HG03460 (cell line): ENCODE results near the gene KIF5C.

Experiments
- ATAC-seq: cut with Tn5 transposase; IDR thresholded peaks from one replicate; pipeline ENCODE4 v1.9.1; 2021; ENCODE audit not compliant: unreplicated experiment

The KIF5C gene

DNA sequence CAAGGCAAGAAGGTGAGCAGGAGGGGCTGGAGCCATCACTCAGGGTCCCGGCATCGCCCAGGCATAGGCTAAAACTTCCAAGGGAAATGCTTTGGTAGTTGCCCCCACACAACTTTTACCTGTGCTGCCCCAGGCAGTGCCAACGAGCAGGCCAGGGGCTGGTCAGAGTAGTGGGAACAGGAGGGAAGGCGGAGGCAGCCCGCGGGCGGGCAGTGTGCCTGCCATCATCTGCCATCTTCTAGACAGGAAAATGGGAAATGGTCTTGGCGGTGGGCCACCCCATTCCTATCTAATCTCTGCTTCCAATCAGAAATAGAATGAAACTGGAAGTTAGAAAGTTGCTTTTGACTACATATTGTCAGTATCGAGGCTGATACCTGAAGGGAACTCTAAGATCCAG lies 137.5 kb downstream of the KIF5C start:
- no peak for ATAC-seq

DNA sequence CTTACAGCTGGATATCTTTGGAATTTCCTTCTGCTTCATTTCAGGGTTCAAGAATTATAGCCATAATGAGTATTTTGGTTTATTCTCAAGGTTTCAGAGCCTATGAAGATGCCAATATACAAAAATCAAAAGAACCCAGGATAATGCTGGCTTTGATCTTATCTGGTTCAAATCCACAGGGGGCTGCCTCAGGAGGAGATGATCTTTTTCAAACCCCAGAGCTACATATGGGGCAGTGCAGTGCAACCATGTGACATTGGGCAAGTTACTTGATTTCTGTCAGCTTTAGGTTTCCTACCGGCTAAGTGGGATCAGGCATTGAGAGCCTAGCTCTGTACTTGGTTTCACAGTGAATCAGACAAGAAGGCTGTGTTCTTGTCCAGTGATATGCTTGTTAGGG lies 140.5 kb downstream of the KIF5C start:
- no peak for ATAC-seq

DNA sequence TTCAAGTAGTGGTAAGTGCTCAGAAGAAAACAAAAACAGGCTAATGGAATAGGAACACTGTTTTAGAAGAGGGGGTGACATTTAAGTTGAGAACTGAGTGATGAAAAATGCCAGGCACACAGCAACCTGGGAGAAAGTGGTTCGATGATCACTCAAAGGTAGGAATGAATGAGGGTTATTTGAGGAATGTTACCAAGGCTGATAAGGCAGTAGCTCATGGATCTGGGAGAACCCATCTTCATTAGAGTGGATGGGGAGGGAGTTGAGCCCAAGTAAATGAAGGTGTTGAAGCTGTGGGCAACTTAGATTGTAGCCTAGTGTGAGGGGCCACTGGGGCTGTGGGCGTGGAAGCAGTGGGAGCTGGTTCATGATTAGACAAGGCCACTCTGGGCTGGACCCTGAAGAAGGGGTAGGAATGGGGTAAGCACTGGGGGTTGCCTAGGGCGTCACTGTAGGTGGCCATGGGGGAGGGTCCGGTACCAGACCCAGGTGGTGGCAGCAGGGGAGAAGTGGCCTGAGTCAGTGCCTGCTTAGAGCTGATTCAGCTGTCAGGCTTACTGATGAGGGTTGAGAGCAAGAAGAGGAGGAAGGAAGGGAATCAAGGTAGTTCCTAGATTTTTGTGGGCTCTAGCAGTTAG lies 141.0 kb downstream of the KIF5C start:
- no peak for ATAC-seq

DNA sequence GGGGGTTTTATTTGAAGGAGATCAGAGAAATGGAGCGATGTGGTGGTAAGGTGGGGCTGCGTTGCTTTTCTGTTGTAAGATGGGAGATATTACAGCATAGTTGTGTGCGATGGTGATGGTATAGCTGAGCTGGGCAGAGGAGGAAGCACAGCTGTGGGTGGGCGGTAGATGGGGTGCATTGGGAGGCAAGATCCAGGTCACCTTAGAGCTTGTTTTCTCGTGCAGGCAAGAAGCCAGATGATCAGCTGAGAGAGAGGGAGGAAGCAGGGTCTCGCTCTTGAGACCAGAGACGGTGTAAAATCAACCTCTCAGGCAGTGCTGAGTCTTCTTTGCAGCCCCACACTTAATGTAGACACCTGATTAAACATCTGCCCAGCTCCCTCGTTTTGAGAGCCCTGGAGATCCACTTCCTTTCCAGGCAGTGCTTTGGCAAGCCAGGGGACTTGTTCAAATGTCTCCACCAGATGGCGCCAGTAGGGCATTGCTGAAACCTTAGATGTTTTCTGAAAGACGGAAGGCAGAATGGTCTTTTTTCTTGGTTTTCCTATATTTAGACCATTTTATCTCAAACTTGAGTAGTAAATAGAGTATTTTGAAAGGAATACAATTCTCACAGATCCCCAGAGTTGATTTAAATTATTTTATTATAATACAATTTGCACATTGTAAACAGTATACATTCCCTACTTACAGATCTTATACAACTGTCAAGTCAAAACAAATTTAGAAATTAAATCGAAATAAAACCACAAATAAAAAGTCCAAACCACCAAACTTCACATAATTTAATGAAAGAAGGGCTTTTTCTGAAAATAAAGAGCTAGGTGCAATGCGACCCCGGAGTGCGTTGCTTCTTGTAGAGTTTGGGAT lies 142.3 kb downstream of the KIF5C start:
- no peak for ATAC-seq

DNA sequence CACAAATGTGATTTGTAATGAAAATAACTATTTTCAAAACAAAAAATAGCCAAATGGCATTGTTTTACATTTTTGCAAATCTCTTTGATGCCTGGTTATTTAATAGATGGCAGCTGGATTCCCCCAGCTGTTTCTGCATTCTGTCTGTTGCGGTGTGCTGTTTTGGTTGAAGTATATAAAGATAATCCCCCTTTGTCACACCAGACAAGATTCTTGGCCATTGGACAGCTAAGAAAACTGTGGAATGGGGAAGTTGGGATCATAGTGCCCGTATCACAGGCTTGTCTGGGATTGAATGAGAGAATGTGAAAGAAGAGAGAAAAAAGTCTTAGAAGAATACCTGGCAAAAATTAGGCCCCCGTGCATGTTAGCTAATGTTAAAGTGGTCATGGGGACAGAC lies 144.0 kb downstream of the KIF5C start:
- no peak for ATAC-seq

DNA sequence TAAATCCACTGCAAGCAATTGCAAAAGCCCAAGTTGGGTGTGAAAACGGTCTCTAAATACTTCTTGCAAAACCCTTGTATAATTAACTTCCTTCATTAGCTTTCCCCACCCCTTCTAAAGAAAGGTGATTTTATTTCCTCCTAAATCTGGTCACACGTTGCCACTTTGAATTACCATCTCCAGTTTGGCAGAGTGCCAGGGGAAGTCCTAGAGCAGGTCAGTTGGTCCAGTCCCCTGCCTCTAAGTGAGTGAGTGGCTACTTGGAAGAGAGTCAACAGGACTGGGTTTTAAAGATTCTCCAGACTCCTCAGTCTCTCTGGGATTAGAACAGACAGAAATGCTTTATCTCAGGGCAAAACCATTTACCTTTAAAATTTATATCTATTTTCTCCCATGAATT lies 144.7 kb downstream of the KIF5C start:
- no peak for ATAC-seq

DNA sequence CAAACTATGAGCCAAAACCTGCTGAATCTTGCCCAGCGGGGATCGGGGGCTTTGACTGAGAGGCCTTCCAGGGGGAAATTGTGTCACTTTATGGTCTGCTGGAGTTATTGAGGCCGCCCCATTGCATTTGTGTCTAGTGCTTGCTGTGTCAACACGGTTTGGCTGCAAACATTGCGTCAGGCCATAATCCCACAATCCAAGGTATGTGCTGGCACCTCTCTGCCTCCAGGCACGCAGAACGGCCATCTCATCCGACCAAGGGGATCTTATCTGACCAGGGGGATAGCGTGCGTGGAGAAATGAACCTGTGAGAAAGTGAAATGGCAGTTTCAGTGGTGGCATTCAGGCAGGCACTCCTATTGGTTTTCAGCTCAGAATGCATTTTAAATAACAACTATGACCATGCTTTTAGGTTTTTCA lies 145.4 kb downstream of the KIF5C start:
- ATAC-seq, result peak; percentile 25

DNA sequence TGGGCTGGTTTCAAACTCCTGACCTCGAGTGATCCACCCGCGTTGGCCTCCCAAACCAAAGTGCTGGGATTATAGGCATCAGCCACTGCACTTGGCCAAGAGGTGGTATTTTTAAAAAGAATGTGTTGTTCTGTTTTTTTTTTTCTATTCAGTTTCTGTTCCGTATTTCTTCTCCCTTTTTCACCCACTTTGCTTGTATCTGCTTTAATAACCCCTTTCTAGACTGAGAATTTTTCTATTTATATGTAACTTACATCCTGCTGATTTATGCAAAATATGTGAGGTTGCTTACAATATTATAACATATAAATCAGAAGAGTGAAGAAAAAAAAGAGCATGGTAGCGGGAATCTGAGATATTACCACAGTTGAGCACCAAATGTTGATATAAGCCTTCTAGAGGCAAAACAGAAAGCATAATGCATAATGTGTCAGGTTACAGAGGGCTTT lies 146.3 kb downstream of the KIF5C start:
- peak; percentile 71 for ATAC-seq

DNA sequence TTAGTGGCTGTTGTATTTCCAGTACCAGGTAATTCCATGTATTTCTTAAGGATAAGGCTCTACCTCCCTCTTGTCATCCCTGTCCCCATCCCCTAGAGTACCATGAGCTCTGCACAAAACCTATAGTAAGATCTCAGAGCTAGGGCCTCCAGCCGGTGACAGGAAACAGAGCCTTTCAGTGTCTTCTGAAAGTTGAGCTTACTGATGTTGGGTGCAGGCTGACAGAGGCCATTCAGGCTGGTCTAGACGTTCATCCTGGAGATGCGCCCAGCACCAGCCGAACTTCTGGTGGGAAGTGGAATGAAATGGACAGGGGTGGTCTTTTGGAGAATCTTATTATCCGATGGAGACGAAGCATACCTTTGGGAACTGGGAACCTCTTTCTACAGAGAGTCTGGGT lies 146.7 kb downstream of the KIF5C start:
- ATAC-seq, result peak; percentile 66

DNA sequence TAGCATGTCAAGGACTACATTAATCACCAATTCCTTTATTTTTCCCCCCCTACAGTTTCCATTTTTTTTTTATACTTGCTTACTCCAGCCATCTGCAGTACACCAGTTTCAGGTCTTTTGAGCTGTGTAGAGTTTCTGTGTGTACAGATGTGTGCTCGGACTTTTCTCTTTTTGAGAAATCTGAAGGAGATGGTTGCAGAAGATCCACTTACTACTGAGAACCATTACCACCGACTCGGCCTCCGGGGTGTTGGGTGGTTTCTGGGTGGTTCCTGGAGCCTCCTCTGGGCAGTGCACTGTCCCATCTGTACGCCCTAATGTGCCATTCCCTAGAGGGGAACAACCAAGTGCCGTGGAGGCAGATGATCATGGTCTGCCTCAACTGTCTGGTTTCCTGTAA lies 148.1 kb downstream of the KIF5C start:
- no peak for ATAC-seq

DNA sequence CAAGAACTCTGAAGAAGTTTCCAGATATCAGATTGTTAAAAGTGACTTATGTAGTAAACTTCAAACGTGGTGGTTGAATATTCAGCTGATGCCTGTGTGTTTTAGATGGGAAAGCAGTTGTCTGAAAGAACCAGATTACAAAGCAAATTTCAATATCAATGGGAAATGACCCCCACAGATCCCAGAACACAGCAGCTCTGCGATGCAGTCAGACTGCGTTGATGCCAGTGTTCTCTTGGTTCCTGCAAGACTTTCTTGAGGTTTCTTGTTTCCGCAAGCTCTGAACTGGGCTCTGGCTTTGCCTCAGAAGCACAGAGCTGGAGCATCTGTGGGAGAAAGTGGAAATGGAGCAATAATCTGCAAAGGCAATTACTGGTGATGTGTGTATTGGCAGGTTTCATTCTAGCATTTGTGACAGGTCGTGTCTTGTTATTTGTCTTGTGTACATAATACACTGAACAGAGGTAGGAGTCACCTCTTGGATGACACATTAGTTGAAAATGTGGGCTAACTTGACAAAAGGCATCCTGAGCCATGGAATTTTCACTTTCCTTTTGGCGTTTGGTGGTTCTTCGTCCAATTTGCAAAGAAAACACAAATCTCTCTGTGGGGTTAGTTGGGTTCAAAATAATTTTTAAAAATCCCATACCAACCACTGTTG lies 152.7 kb downstream of the KIF5C start:
- ATAC-seq, result no peak

DNA sequence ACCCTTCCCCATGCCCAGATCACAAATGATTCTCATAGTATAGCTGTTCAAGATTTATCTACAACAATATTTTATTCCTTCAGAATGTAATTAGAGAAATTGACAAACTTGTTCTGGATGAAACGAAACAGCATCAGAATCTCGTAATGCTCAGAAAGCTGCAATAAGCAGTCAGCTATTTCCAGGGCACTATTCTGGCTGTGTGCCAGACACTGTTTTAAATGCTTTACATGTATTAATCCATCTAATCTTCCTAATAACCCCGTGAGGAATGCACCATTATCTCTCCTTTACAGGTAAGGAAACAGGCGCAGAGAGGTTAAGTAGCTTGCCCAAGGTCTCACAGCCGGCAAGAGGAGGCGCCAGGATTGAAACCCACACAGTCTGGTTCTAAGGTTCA lies 153.3 kb downstream of the KIF5C start:
- no peak for ATAC-seq

DNA sequence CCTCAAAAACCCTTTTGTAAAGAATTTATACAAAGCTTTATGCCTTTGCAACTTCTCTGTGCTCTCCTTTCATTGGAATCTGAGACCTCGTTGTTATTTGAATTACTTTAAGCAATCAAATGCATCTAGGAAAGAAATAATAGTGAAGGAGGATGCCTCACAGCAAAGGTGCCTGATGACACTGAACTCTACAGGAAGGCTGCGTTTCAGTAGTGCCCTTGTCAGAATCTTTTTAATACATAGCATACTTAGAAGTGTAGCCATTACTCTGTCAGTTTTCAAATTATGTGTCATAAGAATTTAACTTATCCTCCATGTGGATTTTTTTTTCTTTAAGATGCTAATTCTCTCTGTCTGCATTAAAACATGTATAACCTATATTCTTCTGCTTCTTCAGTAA lies 153.9 kb downstream of the KIF5C start:
- ATAC-seq, result no peak

DNA sequence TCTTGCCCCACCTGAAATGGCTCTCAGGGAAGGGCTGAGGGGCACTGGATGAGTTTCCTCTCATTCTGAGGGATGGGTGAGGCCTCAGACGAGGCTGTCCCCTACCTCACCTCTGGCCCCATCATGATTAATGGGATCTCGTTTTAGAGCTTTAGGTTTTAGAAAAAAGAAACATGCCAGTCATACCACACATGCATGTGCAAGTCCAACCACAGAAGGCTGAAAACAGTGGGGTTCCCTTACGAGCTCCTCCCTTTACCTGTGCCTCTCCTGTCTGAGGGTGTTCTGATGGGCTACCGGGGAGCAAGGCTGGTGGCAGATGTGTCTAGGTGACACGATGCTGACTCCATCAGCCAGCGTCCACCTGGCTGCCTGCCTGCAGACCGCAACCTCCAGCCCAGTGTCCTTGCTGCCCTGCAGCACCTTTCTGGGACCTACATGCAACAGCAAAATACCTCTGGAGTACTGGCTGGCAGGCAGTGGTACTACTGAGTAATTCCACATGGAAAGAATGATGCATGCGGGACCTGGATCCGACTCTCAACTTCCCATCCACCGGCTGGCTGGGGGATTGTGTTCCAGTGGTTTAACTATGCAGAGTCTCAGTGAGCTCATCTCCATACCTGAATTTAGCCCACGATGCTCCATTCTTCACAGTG lies 154.4 kb downstream of the KIF5C start:
- ATAC-seq, result no peak

DNA sequence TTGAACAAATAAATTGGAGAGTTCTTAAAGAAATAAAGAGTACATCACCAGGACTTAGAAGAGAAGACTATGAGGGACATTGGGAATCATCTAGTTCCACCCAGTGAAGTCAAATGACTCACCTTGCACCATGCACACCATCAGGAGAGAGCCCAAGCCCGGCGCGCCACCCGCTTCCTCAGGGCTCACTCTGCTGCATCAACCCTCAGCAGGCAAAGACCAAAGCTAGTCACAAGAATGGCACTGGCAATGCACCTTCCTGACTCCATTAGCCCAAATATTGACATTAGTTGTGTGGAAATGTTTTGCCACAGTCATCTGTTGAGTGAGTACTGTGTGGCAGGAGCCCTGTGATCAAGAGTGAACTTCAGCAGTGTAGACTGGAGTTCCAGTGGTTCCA lies 156.4 kb downstream of the KIF5C start:
- no peak for ATAC-seq

DNA sequence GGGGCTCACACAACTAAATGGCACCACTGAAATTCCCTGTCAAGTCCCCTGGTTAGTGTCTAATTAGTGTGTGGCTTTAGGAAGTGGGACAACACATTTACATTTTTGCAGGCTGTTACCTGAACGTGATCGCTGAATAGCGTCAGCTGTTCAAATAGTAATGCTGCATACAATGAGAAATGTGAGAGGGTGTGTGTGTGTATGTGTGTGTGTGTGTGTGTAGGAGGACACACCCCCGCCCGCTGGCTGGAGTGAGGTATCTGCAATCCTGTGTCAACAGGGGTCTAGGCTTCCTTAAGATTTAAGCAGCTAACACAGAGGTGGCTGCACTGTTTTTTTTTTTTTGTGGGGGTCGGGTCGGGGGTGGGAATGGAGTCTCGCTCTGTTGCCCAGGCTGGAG lies 158.7 kb downstream of the KIF5C start:
- ATAC-seq, result no peak

DNA sequence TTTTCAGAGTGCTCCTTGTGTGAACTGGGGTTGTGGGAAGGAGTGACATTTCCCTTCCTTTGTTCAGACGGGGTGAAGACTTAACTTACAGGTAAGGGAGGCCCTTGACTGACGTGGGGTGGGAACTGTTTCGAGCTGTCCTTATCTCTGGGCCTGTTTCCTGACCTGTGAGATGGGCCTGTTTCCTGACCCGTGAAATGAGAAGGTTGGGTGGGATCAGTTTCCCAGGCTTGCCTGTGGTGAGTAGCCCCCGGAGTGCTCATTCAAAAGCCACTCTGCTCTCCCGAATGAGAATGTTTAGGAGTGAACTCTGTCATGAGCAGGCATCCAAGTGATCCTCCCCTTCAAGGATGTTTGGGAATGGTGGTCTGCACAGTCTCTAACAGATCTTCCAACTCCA lies 159.4 kb downstream of the KIF5C start:
- no peak for ATAC-seq

DNA sequence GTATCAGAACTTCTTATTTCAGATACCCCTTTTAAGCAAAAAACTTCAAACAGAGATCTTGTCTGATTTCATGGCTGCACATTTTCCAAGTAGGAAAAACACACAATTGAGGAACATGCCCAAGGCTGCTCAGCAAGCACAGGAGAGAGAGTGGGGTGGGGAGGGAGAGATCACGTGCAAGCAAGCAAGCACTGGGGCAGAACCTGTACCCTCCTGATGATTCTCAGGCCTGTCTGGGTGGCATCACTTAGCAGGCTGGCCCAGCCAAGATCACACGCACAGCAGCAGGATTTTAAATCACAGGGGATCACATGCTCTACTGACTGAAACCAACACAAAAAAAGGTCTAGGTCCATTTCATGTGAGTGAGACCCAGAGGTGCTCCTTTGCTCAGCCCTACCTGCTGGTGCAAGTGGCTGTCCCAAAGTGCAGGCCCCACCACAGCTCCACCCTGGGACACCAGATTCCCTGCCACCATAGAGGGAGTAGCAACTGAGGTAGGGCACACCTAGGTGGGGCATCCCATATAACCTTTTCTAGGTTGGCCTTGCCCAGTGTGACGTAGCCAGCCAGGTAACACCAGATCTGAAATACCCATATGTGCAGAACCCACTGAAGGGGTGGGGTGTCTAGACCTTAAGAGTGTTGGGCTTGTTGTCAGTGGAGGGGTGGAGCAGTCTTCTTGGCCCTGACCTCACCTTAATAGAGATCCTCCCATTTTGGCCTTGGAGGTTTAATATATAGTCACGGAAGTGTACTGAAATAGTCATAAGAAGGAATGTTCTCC lies 161.7 kb downstream of the KIF5C start:
- ATAC-seq, result no peak

DNA sequence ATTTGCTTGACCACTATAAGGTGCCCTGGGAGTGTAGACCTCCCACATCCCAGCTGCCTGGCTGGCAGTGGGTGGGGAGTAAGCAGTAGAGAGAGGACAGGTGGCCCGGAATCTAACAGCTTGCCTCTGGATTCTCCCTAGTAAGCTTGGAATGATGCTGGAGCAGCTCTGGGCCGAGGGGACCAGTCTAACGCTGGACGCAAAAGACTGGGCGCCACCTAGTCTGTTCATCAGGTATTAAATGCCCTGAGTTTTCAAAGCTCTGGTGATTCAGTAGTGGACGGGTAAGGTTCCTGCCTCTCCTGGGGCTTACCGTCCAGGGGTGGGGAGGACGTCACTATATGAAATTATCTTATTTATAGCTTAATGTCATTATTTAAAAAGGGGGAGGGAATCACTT lies 162.8 kb downstream of the KIF5C start:
- no peak for ATAC-seq

DNA sequence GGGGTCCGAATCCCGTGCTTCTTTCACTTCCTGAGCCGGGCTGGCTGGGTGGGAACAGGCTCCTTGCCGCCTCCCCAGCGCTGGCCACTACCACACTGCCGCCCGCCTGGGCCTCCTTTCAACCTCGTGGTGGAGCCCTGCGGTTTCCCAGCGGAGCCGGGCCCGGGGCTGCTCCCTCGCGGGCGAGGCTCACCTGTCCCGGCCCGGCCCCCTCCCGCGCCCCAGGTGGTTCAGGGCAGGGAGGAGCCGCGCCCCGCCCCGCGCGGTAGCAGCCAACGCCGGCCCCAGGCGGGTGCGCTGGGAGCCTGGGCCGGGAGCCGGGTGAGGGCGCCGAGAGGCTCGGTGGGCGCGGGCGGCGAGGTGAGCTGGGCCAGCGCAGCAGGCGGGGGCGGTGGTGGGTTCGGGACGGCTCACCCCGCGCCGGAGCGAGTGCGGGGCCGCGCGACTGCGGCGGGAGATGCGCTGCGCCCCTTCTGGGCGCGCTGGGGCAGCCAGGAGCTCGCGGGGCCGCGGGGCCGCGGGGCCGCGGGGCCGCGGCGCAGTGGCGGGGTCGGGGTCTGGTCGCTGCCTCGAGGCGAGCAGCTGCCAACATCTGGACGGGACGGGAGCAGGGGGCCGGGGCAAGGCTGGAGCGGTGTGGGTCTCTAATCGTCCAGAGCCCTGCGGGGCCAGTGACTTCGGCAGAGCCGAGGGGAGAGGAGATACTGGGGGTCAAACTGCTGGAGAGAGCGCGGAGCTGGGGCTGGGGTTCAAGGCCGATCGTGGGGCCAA lies 163.6 kb downstream of the KIF5C start, which contains the start of gene LYPD6B:
Gene LYPD6B, plus strand, starts transcription at position 258 of the 771 bp plus-strand sequence. CDS start 92,250 bp downstream, outside the sequence.
- peak; percentile 59 for ATAC-seq
